Spleen (tissue), 7 donors: ENCODE results near the gene LENEP.

ENCODE experiments used
- POLR2A ChIP-seq, 3 donors: fragments of 450-650 bp; IDR thresholded peaks; one replicate each; pipeline ENCODE4 v1.5.1; 2017; ENCODE audit warnings: antibody characterized with exemption in 3 of 3, mild to moderate bottlenecking in 1 of 3
- POLR2AphosphoS5 ChIP-seq, 3 donors: sonication (generic); formaldehyde crosslinking; IDR thresholded peaks; one replicate each; pipeline ENCODE4 v1.5.1; 2017; ENCODE audit warnings: antibody characterized with exemption in 3 of 3
- TF ChIP-seq, protein P1 (sequence below), 11 experiments: fragments of 200-600 bp in 7 of 11; fragments of 450-650 bp in 4 of 11; sonication (generic) in 4 of 11; IDR thresholded peaks in 8 of 11; conservative IDR thresholded peaks in 3 of 11; 1 replicate in 7 of 11; 2 replicates in 4 of 11; pipeline versions ENCODE4 v1.4.0 to v1.8.0; 2016 to 2021; ENCODE audit warnings: antibody characterized with exemption in 11 of 11, inconsistent platforms in 4 of 11, mild to moderate bottlenecking in 1 of 11
- donor health status: DM: no; HTN: no; CAD: no; lungs with moderate emphysema.
- donor health status: DM: no; HTN: no; CAD: no.
- donor health status: DM: no; HTN: no; CAD: no.

DNA sequence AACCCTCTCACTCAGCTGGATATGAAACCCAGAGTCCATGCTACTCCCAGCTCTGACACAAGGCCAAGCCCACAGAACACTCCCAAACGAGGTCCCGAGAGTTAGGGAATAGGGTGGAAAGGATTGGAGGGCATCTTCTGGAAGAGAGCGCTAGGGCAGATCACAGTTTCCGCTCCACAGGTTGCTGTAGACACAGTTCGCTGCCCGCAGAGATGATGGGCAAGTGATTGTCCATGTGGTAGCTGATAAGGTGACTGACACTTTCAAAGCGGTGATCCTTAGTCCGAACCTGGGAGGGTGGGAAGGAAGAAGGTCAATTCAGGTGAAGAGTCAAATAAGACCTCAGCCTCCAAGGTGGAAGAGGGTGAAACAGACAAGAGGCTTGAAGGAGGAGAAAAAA, 29.7 kb upstream of the LENEP start:
- TF ChIP-seq POLR2AphosphoS5 (IDR thresholded peaks at IDR 0.05) = no peak
- TF ChIP-seq, protein P1, sequence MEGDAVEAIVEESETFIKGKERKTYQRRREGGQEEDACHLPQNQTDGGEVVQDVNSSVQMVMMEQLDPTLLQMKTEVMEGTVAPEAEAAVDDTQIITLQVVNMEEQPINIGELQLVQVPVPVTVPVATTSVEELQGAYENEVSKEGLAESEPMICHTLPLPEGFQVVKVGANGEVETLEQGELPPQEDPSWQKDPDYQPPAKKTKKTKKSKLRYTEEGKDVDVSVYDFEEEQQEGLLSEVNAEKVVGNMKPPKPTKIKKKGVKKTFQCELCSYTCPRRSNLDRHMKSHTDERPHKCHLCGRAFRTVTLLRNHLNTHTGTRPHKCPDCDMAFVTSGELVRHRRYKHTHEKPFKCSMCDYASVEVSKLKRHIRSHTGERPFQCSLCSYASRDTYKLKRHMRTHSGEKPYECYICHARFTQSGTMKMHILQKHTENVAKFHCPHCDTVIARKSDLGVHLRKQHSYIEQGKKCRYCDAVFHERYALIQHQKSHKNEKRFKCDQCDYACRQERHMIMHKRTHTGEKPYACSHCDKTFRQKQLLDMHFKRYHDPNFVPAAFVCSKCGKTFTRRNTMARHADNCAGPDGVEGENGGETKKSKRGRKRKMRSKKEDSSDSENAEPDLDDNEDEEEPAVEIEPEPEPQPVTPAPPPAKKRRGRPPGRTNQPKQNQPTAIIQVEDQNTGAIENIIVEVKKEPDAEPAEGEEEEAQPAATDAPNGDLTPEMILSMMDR (IDR thresholded peaks at IDR 0.05 in 8 of 11, conservative IDR thresholded peaks at IDR 0.05 in 3 of 11) = no peak
- no peak for TF ChIP-seq POLR2A (IDR thresholded peaks at IDR 0.05)
